IPS DF 19.7 (cell line): Measurements from ENCODE around the gene CIAO2B.
"Not testable (repeated sequence)": the region's sequence is repeated elsewhere in the genome, so short reads cannot be mapped to it uniquely, and the experiment has no call there.

Experiments
- DNase-seq: peaks from one replicate; pipeline ENCODE4 v3.0.0-alpha.2; 2013; ENCODE audit warnings: low read depth, low spot score

CIAO2B gene

DNA sequence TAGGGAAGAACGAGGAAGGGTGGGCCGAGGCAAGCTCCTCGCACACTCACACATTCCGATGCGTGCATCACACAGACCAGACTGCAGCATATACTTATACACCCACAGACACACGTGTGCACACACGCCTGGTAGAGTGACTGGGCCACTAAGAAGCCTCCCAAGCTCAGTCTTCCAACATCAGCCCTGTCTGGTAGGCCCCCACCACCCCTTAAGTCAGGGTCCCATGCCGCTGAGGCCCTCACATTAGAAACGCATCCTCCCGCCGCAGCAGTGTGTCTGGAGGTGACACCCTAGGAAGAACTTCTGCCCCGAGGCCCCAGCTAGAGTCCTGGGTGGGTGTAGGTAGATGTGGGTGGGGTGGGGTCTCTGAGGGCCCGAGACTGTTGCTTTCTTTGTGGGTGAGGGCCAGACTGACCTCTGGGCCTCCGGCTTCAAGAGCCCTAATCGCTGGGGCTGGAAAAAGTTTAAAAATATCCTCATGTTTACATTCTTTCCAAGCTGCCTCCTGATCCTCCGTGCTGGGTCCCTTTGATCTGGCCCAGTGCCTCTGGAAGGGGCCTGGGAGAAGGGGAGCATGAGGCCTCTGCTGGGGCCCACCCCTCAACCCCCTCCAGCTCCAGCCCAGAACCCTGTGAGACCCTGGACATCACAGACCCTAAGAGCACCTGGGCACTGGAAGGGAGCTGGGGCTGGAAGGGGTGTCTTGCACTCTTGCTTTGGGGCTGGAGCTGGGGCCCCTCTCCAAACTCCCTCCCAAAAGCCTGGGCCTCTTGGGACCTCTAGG, 29.2 kb downstream of the CIAO2B start:
- no peak for DNase-seq

GRCh38 chr16:66904428-66904845, 29.8 kb downstream of the CIAO2B start:
- DNase-seq, result no peak

DNA sequence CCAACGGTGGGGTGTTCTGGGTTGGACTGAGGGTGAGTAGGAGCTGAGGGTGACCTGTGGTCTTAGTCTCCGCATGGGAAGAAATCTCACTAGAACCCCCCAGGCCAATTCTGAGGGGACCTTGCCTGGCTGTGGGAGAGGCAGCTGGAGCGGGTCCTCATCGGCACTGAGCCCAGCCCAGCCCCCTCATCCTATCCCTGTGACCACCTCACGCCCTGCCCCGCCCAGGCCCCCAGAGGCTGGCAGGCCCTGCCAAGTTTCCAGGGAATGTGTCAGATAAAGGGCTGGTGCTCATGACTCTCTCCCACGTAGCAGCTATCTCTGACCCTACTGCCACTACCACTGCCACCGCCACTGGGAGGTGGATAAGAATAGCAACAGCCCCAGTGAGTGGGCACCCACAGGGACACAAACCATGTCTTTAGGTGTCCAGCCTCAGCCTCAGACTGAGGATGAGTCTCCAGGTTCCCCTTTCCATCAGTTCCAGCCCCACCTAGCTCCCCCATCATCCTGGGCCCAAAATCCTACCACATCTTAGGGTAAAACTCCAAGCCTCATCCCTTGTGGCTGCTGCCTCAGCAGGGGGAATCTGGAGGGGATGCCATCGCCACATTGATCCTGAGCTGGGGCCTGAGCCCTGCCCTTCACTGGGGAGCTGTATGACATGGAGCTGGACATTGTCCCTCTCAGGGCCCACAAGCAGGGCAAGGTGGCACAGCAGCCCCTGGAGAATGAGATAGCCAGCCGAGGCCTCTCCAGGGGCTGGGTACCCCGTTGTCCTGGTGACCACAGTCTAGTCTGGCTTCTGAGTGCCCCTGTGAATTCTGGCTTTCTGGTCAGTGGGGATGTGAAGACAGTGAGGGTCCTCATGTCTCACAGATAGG, 30.4 kb downstream of the CIAO2B start:
- DNase-seq, result no peak

GRCh38 chr16:66902648-66903543, 31.3 kb downstream of the CIAO2B start:
- DNase-seq, result no peak

GRCh38 chr16:66901626-66902025, 32.6 kb downstream of the CIAO2B start:
- no peak for DNase-seq

DNA sequence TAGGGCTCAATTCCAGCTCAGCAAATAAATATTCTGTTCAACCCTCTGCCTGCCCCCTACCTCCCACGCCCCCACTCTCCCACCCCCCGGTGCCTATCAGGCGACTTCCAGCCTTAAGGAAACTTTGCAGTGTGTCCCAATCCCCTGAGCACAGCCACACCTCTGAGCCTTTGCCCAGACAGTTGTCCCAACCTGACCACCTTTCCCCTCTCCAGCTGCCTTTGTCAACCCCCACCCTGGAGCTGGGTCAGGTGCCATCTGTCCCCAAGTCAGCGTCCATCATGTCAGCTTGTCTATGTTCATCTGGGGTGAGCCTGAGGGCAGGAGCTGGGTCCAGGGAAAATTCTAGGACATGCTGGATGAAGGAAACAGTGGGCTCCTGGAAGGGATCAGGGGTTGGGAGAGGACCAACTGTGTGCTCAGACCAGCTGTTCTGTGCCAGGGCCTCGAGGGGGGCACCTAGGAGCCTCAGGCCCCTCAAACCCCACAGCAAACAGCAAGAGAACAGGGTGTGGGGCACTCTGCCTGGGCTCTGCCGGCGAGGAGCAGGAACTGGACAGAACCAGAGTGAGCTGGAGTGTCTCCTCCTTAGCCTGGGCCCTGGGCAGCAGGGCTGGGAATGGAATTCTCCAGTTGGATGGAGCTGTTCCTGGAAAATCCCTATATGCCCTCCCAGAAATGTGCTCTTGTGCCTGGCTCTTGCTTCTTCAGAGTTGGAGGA, 33.3 kb downstream of the CIAO2B start:
- DNase-seq, result no peak

GRCh38 chr16:66899945-66900710, 34.1 kb downstream of the CIAO2B start:
- DNase-seq, result no peak

DNA sequence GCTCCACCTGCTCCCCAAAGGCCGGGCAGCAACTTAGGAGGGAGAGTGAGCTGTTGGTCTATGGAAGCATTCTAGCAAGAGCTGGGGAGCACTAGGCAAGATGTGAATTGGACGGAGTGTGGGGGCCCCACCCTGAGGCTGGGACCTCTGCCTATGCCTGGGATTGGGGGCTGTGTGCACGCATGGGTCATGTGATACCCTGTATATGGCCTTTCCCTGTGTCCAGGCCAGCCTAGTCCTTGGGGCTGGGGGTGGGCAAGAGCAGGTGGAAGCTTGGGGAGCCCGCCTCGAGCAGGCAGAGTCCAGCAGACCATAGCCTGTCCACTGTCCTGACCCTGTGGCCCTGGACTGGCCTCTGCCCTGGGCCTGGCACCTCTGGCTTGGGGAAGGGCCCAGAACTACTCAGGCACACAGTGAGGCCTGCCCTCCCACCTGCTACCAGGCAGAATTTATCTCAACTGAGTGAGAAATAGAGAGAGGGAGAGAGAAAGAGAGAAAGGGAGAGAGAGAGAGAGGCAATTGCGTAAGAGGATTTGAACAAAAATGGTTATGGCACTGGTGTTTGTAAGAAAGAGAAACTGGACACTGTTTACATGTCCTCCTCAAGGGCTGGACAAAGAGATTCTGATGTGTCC, 34.8 kb downstream of the CIAO2B start:
- DNase-seq, result no peak

DNA sequence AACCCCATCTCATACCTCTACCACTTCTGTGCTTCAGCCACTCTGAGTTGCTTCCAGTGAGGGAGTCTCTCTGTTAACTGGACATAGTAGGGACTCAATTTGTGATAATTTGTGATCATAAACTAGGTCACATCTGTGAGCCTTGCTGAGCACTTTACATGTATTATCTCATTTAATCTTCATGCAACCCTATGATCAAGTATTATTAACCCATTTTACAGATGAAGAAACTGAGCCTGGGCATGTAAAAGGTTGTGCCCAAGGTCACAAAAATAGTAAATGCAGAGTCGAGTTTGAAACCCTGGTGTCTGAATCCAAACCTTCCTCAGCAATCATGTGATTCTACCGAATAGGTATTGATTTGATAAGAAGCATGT, 35.3 kb downstream of the CIAO2B start:
- no peak for DNase-seq

DNA sequence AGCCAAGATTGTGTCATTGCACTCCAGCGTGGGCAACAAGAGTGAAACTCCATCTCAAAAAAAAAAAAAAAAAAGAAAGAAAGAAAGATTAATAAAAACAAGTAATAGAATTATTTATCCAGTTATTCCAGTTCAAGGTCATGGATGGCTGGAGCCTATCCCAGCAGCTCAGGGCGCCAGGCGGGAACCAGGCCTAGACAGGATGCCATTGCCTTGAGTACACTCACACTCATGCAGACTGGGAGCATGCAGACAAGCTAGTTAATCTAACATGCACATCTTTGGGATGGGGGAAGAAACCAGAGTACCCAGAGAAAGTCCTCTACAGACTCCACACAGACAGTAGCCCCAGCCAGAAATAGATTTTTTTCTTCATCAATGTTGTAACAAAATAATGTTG, 36.0 kb downstream of the CIAO2B start:
- no peak for DNase-seq

DNA sequence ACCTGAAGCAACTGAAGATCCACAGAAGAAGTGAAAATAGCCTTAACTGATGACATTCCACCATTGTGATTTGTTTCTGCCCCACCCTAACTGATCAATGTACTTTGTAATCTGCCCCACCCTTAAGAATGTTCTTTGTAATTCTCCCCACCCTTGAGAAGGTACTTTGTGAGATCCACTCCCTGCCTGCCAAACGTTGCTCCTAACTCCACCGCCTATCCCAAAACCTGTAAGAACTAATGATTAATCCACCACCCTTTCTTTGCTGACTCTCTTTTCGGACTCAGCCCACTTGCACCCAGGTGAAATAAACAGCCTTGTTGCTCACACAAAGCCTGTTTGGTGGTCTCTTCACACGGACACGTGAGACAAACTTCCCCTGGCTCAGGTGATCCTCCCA, 37.5 kb downstream of the CIAO2B start:
- not testable (repeated sequence) for DNase-seq

DNA sequence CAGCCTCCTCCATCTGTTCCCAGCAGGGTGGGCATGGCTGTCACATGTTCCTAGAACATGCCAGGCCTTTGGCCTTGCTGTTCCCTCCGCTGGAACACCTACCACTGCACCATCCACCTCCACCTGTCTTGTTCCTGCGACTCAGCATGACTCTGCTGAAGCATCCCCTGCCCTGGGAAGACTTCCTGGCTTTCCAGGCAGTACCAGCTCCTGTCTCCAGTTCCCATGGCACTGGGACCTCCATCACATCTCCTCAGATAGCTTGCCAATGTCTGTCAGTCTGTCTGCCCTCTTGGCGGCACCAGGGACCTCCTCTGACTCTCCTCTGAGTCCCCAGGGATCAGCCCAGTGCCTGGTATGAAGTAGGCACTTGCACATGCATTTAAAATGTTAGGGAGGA, 38.2 kb downstream of the CIAO2B start:
- DNase-seq, result no peak

DNA sequence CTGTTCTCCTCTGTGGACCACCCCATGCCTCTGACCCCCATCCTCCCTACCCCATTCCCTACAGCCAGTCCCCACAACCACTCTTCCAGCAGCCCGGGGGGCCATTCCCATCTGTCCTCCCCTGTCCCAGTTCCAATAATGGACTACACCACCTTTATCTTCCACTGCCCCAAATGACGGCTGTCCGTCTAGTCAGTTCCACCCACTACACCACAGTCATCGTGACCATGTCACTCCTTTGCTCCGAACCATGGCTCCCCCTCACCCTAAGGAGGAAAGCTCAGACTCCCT, 38.6 kb downstream of the CIAO2B start:
- no peak for DNase-seq

DNA sequence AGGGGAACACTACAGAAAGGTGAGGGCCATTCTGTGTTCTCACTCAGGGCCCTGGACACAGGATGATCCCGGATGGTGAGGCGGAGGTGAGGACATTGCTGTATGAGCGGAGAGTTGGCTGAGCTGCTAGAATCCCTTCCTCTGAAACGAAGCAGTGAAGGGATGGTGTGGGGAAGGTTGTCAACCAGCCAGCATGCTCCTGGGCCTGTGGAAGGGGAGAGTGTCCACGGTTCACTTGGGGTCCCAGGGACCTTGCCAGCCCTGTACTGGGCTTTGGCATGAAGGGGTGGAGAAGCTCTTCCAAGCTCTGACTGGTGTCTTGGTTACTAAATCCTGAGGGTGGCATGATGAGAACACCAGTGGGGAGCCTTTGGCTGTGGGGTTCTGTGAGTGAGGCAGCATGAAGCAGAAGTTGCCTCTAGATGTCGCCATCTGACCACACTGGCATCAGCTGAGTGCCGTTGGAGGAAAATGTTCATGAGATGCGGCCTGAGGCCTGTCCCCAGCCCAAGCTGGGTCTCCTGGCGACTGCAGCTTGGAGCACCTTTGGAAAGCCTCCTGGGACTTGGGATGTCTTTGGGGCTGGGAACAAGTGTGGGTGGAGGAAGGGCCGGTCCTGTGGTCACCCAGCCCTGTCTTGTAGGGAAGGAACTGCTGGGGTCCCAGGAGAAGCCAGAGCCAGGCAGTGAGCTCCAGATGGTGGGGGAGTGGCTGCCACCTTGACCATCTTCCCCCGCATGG, 39.1 kb downstream of the CIAO2B start:
- DNase-seq, result no peak

- DNase-seq, result no peak
These were observed 40.1 kb downstream of the CIAO2B start for GRCh38 chr16:66894055-66894454.

- no peak for DNase-seq
These were observed 42.4 kb downstream of the CIAO2B start for GRCh38 chr16:66891797-66892196.

- no peak for DNase-seq
These were observed 42.8 kb downstream of the CIAO2B start for GRCh38 chr16:66891360-66891759.

DNA sequence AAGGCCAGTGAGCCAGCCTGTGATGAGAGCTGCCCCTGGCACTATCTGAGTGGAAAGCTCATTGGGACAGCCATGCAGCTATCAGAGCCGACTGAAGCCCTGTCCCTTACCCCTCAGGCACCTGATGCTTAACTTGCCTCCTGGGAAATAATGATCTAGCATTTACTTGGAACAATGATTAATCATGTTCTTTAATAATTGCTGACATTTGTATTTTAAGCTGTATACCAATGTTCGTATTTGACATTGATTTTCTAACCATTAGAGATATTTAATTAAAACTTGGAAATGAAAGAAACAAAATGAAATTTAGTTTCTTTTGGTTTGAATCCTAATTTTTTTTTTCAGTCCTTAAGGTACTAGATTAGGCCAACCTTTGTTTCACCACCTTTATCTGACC, 43.4 kb downstream of the CIAO2B start:
- no peak for DNase-seq

DNA sequence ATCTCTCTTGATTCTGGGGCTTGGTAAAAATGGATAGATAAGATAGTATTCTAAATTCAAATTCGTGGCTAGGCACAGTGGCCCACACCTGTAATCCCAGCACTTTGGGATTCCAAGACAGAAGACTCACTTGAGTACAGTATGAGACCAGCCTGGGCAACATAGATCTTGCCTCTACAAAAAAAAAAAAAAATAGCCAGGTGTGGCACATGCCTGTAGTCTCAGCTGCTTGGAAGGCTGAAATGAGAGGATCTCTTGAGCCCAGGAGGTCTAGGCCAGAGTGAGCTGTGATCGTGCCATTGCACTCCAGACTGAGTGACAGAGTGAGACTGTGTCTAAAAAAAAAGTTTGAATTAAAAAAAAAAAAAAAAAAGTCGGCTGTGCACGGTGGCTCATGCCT, 44.6 kb downstream of the CIAO2B start:
- no peak for DNase-seq
